Thyroid gland (tissue), 4 donors: ENCODE results near the gene BPIFB6. TPM values are rescaled to one million over a fixed set of nuclear protein-coding genes. Genes with fewer than 3 reads are reported as not detected.

Source experiments
- DNase-seq, 2 donors: peaks; one replicate each; pipeline ENCODE4 v3.0.0-alpha.2; 2019
- H3K27ac ChIP-seq, 3 donors: fragments of 200-600 bp; sonication (generic); 1 replicate in 2 of 3; 2 replicates in 1 of 3; pipeline ENCODE4 v1.5.1; 2016 to 2019; ENCODE audit warnings: mild to moderate bottlenecking in 1 of 3, moderate library complexity in 1 of 3
- H3K27me3 ChIP-seq: fragments of 200-600 bp; sonication (generic); one replicate; pipeline ENCODE4 v1.5.1; 2019
- H3K36me3 ChIP-seq, 2 donors: fragments of 200-600 bp; sonication (generic); one replicate each; pipeline ENCODE4 v1.5.1; 2016 to 2019
- H3K4me1 ChIP-seq, 2 donors: fragments of 200-600 bp; sonication (generic); one replicate each; pipeline ENCODE4 v1.5.1; 2017 to 2019
- H3K4me3 ChIP-seq, 3 donors: fragments of 200-600 bp; sonication (generic); replicated peaks in 1 of 3; 1 replicate in 2 of 3; 2 replicates in 1 of 3; pipeline ENCODE4 v1.5.1; 2016; ENCODE audit warnings: mild to moderate bottlenecking in 1 of 3
- H3K9me3 ChIP-seq: fragments of 200-600 bp; sonication (generic); one replicate; pipeline ENCODE4 v1.5.1; 2017
- POLR2A ChIP-seq, 2 donors: fragments of 450-650 bp; IDR thresholded peaks; one replicate each; pipeline ENCODE4 v1.6.1; 2017; ENCODE audit warnings: antibody characterized with exemption in 2 of 2, mild to moderate bottlenecking in 2 of 2, moderate library complexity in 1 of 2
- WGBS, 2 donors: methylation state at CpG; one replicate each; pipeline ENCODE4 v1.1.5; 2017; 5-methylcytosine and 5-hydroxymethylcytosine counted together
- intact Hi-C: fragments of 100-400 bp; cut with DNase I; formaldehyde crosslinking; loops from one replicate; pipeline ENCODE4 v1.15.1; 2023
- total RNA-seq, 4 donors: library from RNA; depleted of rRNA; stranded (reverse); fragments of >200 nt; gene quantifications; one replicate each; pipeline ENCODE4 v1.2.3, GENCODE V29; 2016
- TF ChIP-seq, protein P1 (sequence below), 6 experiments: fragments of 200-600 bp in 3 of 6; fragments of 450-650 bp in 3 of 6; sonication (generic) in 3 of 6; IDR thresholded peaks; one replicate each; pipeline ENCODE4 v1.5.1; 2016 to 2019; ENCODE audit warnings: antibody characterized with exemption in 6 of 6, mild to moderate bottlenecking in 2 of 6, inconsistent platforms in 1 of 6, moderate library complexity in 1 of 6

The BPIFB6 gene
- total RNA-seq, 4 donors from 2014 or later: not detected

DNA sequence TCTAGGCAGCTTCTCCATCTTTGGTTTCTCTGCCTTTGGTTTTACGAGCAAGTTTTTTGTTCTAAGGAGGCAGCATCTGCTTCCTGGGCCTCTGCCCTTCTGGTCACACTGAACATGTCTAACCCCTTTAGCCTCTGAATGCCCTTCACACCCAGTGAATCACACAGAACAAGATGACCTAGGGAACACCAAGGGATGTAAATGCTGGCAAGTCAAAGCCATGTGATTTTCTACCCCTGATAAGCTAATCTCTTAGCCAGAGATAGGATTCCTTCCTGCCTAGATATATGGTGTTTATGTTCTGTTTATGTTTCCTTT is 7.2 kb upstream of the BPIFB6 start:
- Histone ChIP-seq H3K36me3 (no peaks in the 10 kb centered on the region), H3K27me3 (no peaks in the 10 kb centered on the region), H3K9me3 (no peaks in the 10 kb centered on the region), H3K4me1 (no peaks in the 10 kb centered on the region), H3K27ac (no peak overlapping the region), H3K4me3 (no peak overlapping the region)
- WGBS, 2 donors: 80% methylated on average over 1 of the region's 1 CpG
- intact Hi-C loops: no loop called here
- no peak for DNase-seq
- TF ChIP-seq POLR2A (IDR thresholded peaks at IDR 0.05): no peak
- TF ChIP-seq, protein P1, sequence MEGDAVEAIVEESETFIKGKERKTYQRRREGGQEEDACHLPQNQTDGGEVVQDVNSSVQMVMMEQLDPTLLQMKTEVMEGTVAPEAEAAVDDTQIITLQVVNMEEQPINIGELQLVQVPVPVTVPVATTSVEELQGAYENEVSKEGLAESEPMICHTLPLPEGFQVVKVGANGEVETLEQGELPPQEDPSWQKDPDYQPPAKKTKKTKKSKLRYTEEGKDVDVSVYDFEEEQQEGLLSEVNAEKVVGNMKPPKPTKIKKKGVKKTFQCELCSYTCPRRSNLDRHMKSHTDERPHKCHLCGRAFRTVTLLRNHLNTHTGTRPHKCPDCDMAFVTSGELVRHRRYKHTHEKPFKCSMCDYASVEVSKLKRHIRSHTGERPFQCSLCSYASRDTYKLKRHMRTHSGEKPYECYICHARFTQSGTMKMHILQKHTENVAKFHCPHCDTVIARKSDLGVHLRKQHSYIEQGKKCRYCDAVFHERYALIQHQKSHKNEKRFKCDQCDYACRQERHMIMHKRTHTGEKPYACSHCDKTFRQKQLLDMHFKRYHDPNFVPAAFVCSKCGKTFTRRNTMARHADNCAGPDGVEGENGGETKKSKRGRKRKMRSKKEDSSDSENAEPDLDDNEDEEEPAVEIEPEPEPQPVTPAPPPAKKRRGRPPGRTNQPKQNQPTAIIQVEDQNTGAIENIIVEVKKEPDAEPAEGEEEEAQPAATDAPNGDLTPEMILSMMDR (IDR thresholded peaks at IDR 0.05): no peak

DNA sequence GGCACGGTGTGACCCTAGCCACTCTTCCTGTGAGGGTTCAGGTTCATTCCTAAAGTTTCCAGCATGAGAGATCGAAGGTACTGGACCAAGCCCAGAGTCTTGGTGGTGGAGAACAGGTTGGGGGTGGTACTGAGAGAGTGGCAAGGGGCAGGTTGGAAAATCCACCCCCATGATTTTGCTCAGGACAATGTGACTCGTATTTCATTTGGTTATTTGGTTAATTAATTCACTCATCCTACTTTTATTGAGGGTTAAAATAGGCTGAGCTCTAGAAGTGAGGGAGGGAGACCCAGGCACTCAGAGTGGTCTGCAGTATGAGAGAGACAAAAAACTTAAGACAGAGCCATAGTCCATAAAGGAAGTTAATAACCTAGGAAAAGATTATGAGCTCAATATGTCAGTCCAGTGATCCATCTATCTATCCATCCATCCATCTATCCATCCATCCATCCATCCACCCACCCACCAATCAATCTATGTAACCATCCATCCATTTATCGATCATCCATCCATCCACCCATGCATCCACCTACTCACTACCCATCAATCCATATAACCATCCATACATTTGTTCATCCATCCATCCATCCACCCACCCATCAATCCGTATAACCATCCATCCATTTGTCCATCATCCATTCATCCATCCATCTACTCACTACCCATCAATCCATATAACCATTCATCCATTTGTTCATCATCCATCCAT is 6.7 kb upstream of the BPIFB6 start:
- no peak for TF ChIP-seq POLR2A (IDR thresholded peaks at IDR 0.05)
- TF ChIP-seq, protein P1 (IDR thresholded peaks at IDR 0.05): no peak
- DNase-seq: no peak
- intact Hi-C loops: no loop called here
- no peaks in the 10 kb centered on the region for H3K4me1 ChIP-seq
- 78 to 83% methylated on average over 5 of the region's 5 CpGs for WGBS, 2 donors
- H3K27me3 ChIP-seq: no peaks in the 10 kb centered on the region
- no peak overlapping the region for H3K27ac ChIP-seq
- H3K36me3 ChIP-seq: no peaks in the 10 kb centered on the region
- no peaks in the 10 kb centered on the region for H3K9me3 ChIP-seq
- no peak overlapping the region for H3K4me3 ChIP-seq

DNA sequence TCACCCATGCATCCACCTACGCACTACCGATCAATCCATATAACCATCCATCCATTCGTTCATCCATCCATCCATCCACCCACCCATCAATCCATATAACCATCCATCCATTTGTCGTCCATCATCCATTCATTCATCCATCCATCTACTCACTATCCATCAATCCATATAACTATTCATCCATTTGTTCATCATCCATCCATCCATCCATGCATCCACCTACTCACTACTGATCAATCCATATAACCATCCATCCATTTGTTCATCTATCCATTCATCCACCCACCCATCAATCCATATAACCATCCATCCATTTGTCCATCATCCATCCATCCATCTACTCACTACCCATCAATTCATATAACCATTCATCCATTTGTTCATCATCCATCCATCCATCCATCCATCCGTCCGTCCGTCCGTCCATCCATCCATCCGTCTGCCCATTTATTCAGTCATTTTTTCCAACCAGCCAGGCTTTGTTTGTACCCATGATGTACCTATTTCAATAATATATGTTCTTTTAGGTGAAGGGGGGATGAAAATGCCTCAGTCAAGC is 6.1 kb upstream of the BPIFB6 start:
- WGBS, 2 donors: 68 to 89% methylated on average over 9 of the region's 9 CpGs
- no peak for DNase-seq

DNA sequence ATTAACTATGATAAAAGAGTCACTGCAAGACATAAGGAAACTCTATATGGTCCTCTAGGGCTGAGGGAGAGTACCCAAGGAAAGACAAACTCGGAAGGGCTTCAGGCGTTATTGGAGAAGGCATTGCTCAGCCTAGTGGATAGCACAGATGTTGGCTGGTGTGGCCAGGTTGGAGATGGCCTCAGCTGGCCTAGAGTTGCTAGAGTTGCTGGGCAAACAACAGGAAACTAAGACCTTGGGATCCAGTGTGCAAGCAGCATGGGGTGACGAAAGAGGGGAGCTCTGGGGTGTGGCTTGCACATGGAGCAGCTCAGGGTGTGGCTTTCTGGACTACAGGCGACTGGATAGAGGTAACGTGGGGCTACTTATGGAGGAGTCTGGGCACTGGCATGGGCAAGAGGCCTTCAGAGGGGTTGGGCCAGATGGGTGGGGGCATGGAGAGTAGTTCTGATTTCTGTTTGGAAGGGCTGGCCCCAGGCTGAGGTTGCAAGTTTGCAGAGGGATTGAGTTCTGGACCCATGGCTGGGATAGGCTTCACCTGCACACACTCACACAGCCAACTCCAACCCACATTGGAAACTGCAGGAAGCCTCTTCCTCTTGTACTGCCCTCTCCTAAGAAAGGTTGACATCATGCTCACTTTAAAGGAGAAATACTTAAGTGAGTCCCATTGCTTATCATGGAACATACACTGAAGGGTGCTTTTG is 5.2 kb upstream of the BPIFB6 start:
- TF ChIP-seq, protein P1 (IDR thresholded peaks at IDR 0.05): no peak
- TF ChIP-seq POLR2A (IDR thresholded peaks at IDR 0.05): no peak
- no peaks in the 10 kb centered on the region for H3K27me3 ChIP-seq
- H3K4me3 ChIP-seq: no peak overlapping the region
- H3K36me3 ChIP-seq: no peaks in the 10 kb centered on the region
- no peaks in the 10 kb centered on the region for H3K4me1 ChIP-seq
- no peak overlapping the region for H3K27ac ChIP-seq
- no peak for DNase-seq
- WGBS, 2 donors: 72 to 81% methylated on average over 5 of the region's 5 CpGs
- intact Hi-C loops: no loop called here
- H3K9me3 ChIP-seq: no peaks in the 10 kb centered on the region

More for the DNA sequence above, 6.1 kb upstream of the BPIFB6 start:
- Histone ChIP-seq H3K27ac (no peak overlapping the region), H3K27me3 (no peaks in the 10 kb centered on the region), H3K36me3 (no peaks in the 10 kb centered on the region), H3K4me3 (no peak overlapping the region), H3K4me1 (no peaks in the 10 kb centered on the region), H3K9me3 (no peaks in the 10 kb centered on the region)
- TF ChIP-seq, protein P1 (IDR thresholded peaks at IDR 0.05): no peak
- no peak for TF ChIP-seq POLR2A (IDR thresholded peaks at IDR 0.05)
- intact Hi-C loops: no loop called here
